H1 (cell line): ENCODE measurements around the gene PRMT3. TPM values are rescaled to one million over a fixed set of nuclear protein-coding genes. Genes with fewer than 3 reads are reported as not detected.

Experiments used
- CTCF ChIA-PET: fragments of 300-600 bp; sonication (Branson Sonifier 250); formaldehyde crosslinking; loops from one replicate; lab custom pipeline; 2021; ENCODE audit not compliant: partially characterized antibody; lab: Charles Lee
- POLR2A ChIA-PET: fragments of 300-600 bp; sonication (Branson Sonifier 250); formaldehyde crosslinking; loops from one replicate; lab custom pipeline; 2021; ENCODE audit warnings: inconsistent platforms; ENCODE audit not compliant: partially characterized antibody; lab: Charles Lee
- DNase-seq, 2 experiments: peaks; one replicate each; pipeline versions ENCODE4 v3.0.0 to v3.0.0-alpha.2; 2010 to 2022; ENCODE audit warnings: low spot score in 2 of 2, low read depth in 1 of 2, mixed read lengths in 1 of 2
- FAIRE-seq: peaks from 2 replicates; lab custom pipeline; 2011; peaks lifted over from hg19 to GRCh38; lab: Jason Lieb, UNC
- H2AFZ ChIP-seq: 2 replicates; pipeline ENCODE4 v1.8.1; 2012; ENCODE audit warnings: low read length, inconsistent platforms
- H2AK5ac ChIP-seq: 2 replicates; pipeline ENCODE4 v1.6.1; 2013; ENCODE audit warnings: low read depth, low read length
- H2BK120ac ChIP-seq: replicated peaks from 2 replicates; pipeline ENCODE3; 2013; ENCODE audit warnings: low read depth, low read length, inconsistent platforms
- H2BK12ac ChIP-seq: 2 replicates; pipeline ENCODE4 v1.6.1; 2013; ENCODE audit warnings: low read depth, low read length
- H2BK15ac ChIP-seq: 2 replicates; pipeline ENCODE4 v1.6.1; 2013; ENCODE audit warnings: low read length
- H2BK20ac ChIP-seq: 2 replicates; pipeline ENCODE4 v1.6.1; 2013; ENCODE audit warnings: low read length
- H2BK5ac ChIP-seq: 2 replicates; pipeline ENCODE4 v1.6.1; 2013; ENCODE audit warnings: low read depth, low read length
- H3K14ac ChIP-seq: 2 replicates; pipeline ENCODE4 v1.6.1; 2013; ENCODE audit warnings: inconsistent platforms; ENCODE audit not compliant: insufficient read length
- H3K18ac ChIP-seq: 2 replicates; pipeline ENCODE4 v1.6.1; 2013; ENCODE audit warnings: low read length; ENCODE audit errors: extremely low read depth
- H3K23ac ChIP-seq: 2 replicates; pipeline ENCODE4 v1.6.1; 2013; ENCODE audit warnings: inconsistent platforms; ENCODE audit not compliant: insufficient read length
- H3K23me2 ChIP-seq: 2 replicates; pipeline ENCODE4 v1.6.1; 2013; ENCODE audit warnings: low read depth, low read length
- H3K27ac ChIP-seq: 2 replicates; pipeline ENCODE4 v1.6.1; 2011; ENCODE audit warnings: low read depth, low read length, inconsistent platforms
- H3K27me3 ChIP-seq, 4 experiments: replicated peaks in 1 of 4; 1 replicate in 1 of 4; 2 replicates in 3 of 4; pipeline versions ENCODE4 v1.6.1 to v1.8.1; 2011 to 2013; ENCODE audit warnings: low read length in 3 of 4, mild to moderate bottlenecking in 3 of 4, inconsistent platforms in 2 of 4, mixed read lengths in 2 of 4, moderate library complexity in 1 of 4; ENCODE audit not compliant: control insufficient read depth in 3 of 4, insufficient read depth in 3 of 4; ENCODE audit errors: extremely low read depth in 1 of 4
- H3K36me3 ChIP-seq, 4 experiments: 2 replicates each; pipeline versions ENCODE4 v1.6.1 to v1.8.1; 2011 to 2013; ENCODE audit warnings: mild to moderate bottlenecking in 4 of 4, low read length in 3 of 4, moderate library complexity in 2 of 4, control low read depth in 1 of 4, inconsistent platforms in 1 of 4; ENCODE audit not compliant: insufficient read depth in 4 of 4, control insufficient read depth in 2 of 4
- H3K4ac ChIP-seq: replicated peaks from 2 replicates; pipeline ENCODE3; 2013; ENCODE audit warnings: low read length, low read depth, mixed read lengths, inconsistent platforms; ENCODE audit not compliant: insufficient read length
- H3K4me1 ChIP-seq, 4 experiments: replicated peaks in 1 of 4; 1 replicate in 1 of 4; 2 replicates in 3 of 4; pipeline versions ENCODE4 v1.6.1 to v1.8.1; 2011 to 2013; ENCODE audit warnings: low read length in 3 of 4, inconsistent platforms in 2 of 4, mixed read lengths in 1 of 4; ENCODE audit not compliant: insufficient read depth in 4 of 4, control insufficient read depth in 3 of 4
- H3K4me2 ChIP-seq, 2 experiments: 2 replicates each; pipeline versions ENCODE4 v1.6.1 to v1.8.1; 2011 to 2013; ENCODE audit warnings: low read depth in 2 of 2, low read length in 2 of 2, control low read depth in 1 of 2, inconsistent platforms in 1 of 2, mild to moderate bottlenecking in 1 of 2; ENCODE audit not compliant: insufficient read depth in 1 of 2
- H3K4me3 ChIP-seq, 4 experiments: fragments of 200-600, 300-600 bp in 1 of 4; sonication (generic), shearing (Covaris generic), sonication (Bioruptor Twin) in 1 of 4; 2 replicates each; pipeline versions ENCODE4 v1.5.1 to v1.8.1; 2011 to 2016; ENCODE audit warnings: low read length in 4 of 4, low read depth in 3 of 4, control low read depth in 2 of 4, inconsistent platforms in 2 of 4, mild to moderate bottlenecking in 2 of 4, mixed read lengths in 1 of 4, moderate library complexity in 1 of 4; ENCODE audit not compliant: insufficient read depth in 2 of 4; ENCODE audit errors: extremely low read depth in 1 of 4
- H3K56ac ChIP-seq: replicated peaks from 2 replicates; pipeline ENCODE3; 2013; ENCODE audit warnings: low read depth, mild to moderate bottlenecking, mixed read lengths, low read length, inconsistent platforms; ENCODE audit not compliant: insufficient read length
- H3K79me1 ChIP-seq: 2 replicates; pipeline ENCODE4 v1.6.1; 2013; ENCODE audit warnings: low read depth, low read length, control low read depth
- H3K79me2 ChIP-seq, 2 experiments: 2 replicates each; pipeline versions ENCODE4 v1.6.1 to v1.8.1; 2012 to 2013; ENCODE audit warnings: low read length in 2 of 2, mild to moderate bottlenecking in 2 of 2, inconsistent platforms in 1 of 2; ENCODE audit not compliant: insufficient read depth in 2 of 2, control insufficient read depth in 1 of 2
- H3K9ac ChIP-seq, 4 experiments: replicated peaks in 1 of 4; 1 replicate in 1 of 4; 2 replicates in 3 of 4; pipeline versions ENCODE4 v1.6.1 to v1.8.1; 2011 to 2013; ENCODE audit warnings: low read depth in 3 of 4, low read length in 3 of 4, control low read depth in 2 of 4, mild to moderate bottlenecking in 2 of 4, moderate library complexity in 2 of 4, inconsistent platforms in 1 of 4; ENCODE audit errors: extremely low read depth in 1 of 4
- H3K9me3 ChIP-seq, 2 experiments: 2 replicates each; pipeline versions ENCODE4 v1.6.1 to v1.8.1; 2012 to 2013; ENCODE audit warnings: mild to moderate bottlenecking in 2 of 2, moderate library complexity in 2 of 2, control low read depth in 1 of 2, inconsistent platforms in 1 of 2, low read depth in 1 of 2, low read length in 1 of 2, mixed read lengths in 1 of 2; ENCODE audit not compliant: insufficient read depth in 2 of 2
- H4K20me1 ChIP-seq, 2 experiments: replicated peaks in 1 of 2; 2 replicates each; pipeline versions ENCODE3 to v1.8.1; 2011 to 2013; ENCODE audit warnings: inconsistent platforms in 2 of 2, low read length in 2 of 2, mild to moderate bottlenecking in 1 of 2; ENCODE audit not compliant: insufficient read depth in 2 of 2, control insufficient read depth in 1 of 2
- H4K5ac ChIP-seq: 2 replicates; pipeline ENCODE4 v1.6.1; 2013; ENCODE audit warnings: low read length, low read depth, mixed read lengths, inconsistent platforms; ENCODE audit not compliant: insufficient read length
- H4K8ac ChIP-seq: 2 replicates; pipeline ENCODE4 v1.8.0; 2013; ENCODE audit warnings: mild to moderate bottlenecking, moderate library complexity, low read length, inconsistent platforms; ENCODE audit not compliant: insufficient read depth; ENCODE audit errors: extremely low read depth
- H4K91ac ChIP-seq: replicated peaks from 2 replicates; pipeline ENCODE3; 2013; ENCODE audit warnings: low read length, mixed read lengths, inconsistent platforms; ENCODE audit not compliant: insufficient read length
- CBX8 ChIP-seq: fragments of 300-800, 300-1000 bp; sonication (generic); IDR thresholded peaks from 2 replicates; pipeline ENCODE4 v1.7.1; 2016; ENCODE audit warnings: low read depth, low read length, borderline replicate concordance
- CHD2 ChIP-seq: IDR thresholded peaks from 2 replicates; pipeline ENCODE4 v1.6.1; 2012; ENCODE audit warnings: low read length, improper control_type of control experiment
- FOSL1 ChIP-seq: IDR thresholded peaks from 2 replicates; pipeline ENCODE4 v1.6.1; 2011; ENCODE audit warnings: mild to moderate bottlenecking, low read depth, low read length, moderate library complexity; ENCODE audit not compliant: insufficient read depth
- GTF2F1 ChIP-seq: IDR thresholded peaks from 2 replicates; pipeline ENCODE4 v1.6.1; 2012; ENCODE audit warnings: low read depth, low read length, improper control_type of control experiment, borderline replicate concordance
- HDAC6 ChIP-seq: IDR thresholded peaks from one replicate; pipeline ENCODE4 v1.7.1; 2012; ENCODE audit warnings: low read depth, mild to moderate bottlenecking, inconsistent platforms, low read length, moderate library complexity
- KDM4A ChIP-seq: IDR thresholded peaks from one replicate; pipeline ENCODE4 v1.7.1; 2012; ENCODE audit warnings: low read depth, mild to moderate bottlenecking, moderate library complexity, low read length, inconsistent platforms; ENCODE audit not compliant: severe bottlenecking
- POLR2A ChIP-seq, 2 experiments: IDR thresholded peaks; 1 replicate in 1 of 2; 2 replicates in 1 of 2; pipeline ENCODE4 v1.6.1; 2011; ENCODE audit warnings: low read depth in 2 of 2, low read length in 2 of 2, mild to moderate bottlenecking in 2 of 2; ENCODE audit errors: control extremely low read depth in 1 of 2
- RAD21 ChIP-seq, 2 experiments: IDR thresholded peaks in 1 of 2; conservative IDR thresholded peaks in 1 of 2; 2 replicates each; pipeline ENCODE4 v1.6.1; 2011; ENCODE audit warnings: low read depth in 2 of 2, low read length in 2 of 2, improper control_type of control experiment in 1 of 2, inconsistent platforms in 1 of 2, mild to moderate bottlenecking in 1 of 2, moderate library complexity in 1 of 2
- RFX5 ChIP-seq: IDR thresholded peaks from 2 replicates; pipeline ENCODE4 v1.6.1; 2011; ENCODE audit warnings: low read depth, low read length, improper control_type of control experiment, borderline replicate concordance
- RNF2 ChIP-seq: fragments of 200-900, 300-1000 bp; sonication (generic); IDR thresholded peaks from 2 replicates; pipeline ENCODE4 v1.7.1; 2016; ENCODE audit warnings: borderline replicate concordance, low read depth, mild to moderate bottlenecking, antibody characterized with exemption, low read length; ENCODE audit not compliant: poor library complexity, severe bottlenecking; ENCODE audit errors: missing control alignments
- SAP30 ChIP-seq: fragments of 300-600 bp; sonication (generic); IDR thresholded peaks from 2 replicates; pipeline ENCODE4 v1.7.1; 2012; ENCODE audit warnings: low read length, moderate library complexity, mild to moderate bottlenecking, inconsistent platforms; ENCODE audit not compliant: insufficient read depth, insufficient replicate concordance
- SP4 ChIP-seq: IDR thresholded peaks from 2 replicates; pipeline ENCODE4 v1.6.1; 2012; ENCODE audit warnings: low read length, inconsistent platforms
- SUZ12 ChIP-seq: fragments of 200-600 bp; sonication (generic); IDR thresholded peaks from 2 replicates; pipeline ENCODE4 v1.6.1; 2012; ENCODE audit warnings: mild to moderate bottlenecking, inconsistent platforms, low read length, moderate library complexity, mixed read lengths
- TBP ChIP-seq: IDR thresholded peaks from 2 replicates; pipeline ENCODE4 v1.6.1; 2011; ENCODE audit warnings: low read depth, low read length, improper control_type of control experiment
- YY1 ChIP-seq: IDR thresholded peaks from 2 replicates; pipeline ENCODE4 v1.6.1; 2011; ENCODE audit warnings: low read depth, mild to moderate bottlenecking, low read length
- WGBS, 2 experiments: shearing (Covaris generic) in 1 of 2; methylation state at CpG; one replicate each; pipeline versions ENCODE4 v1.1.6 to v1.1.7; 2013 to 2015; ENCODE audit warnings: low lambda C conversion rate in 2 of 2, mixed read lengths in 2 of 2, inconsistent platforms in 1 of 2, low coverage in 1 of 2, missing lambda C conversion rate in 1 of 2; ENCODE audit not compliant: insufficient replicate concordance in 2 of 2, insufficient coverage in 1 of 2, insufficient read length in 1 of 2; ENCODE audit errors: extremely low coverage in 1 of 2, missing lambda C conversion rate in 1 of 2; 5-methylcytosine and 5-hydroxymethylcytosine counted together
- polyA plus RNA-seq, 7 experiments: library from polyadenylated mRNA; depleted of rRNA in 3 of 7; stranded (reverse) in 5 of 7; unstranded in 2 of 7; fragments of >200 nt in 5 of 7; fragments of 200-250 nt in 2 of 7; gene quantifications; 1 replicate in 5 of 7; 2 replicates in 1 of 7; 4 replicates in 1 of 7; pipeline versions ENCODE4 v1.2.1 to v1.2.3, GENCODE V29; 2011 to 2013; ENCODE audit warnings: missing spikeins in 2 of 7, mixed read lengths in 2 of 7
- total RNA-seq: library from RNA; stranded (reverse); fragmentation: NEBNext Ultra II Directional; extraction: Animal tissue kit (Norgen Biotek cat#: 25700); gene quantifications from 2 replicates; pipeline ENCODE4 v1.2.1, GENCODE V29; 2021

Gene PRMT3
- total and polyA plus RNA-seq, 2 of the 8 experiments (the other 6 are each of a cell fraction or from before 2014, with no cell fraction given), result 11.2 to 26.5 TPM

DNA sequence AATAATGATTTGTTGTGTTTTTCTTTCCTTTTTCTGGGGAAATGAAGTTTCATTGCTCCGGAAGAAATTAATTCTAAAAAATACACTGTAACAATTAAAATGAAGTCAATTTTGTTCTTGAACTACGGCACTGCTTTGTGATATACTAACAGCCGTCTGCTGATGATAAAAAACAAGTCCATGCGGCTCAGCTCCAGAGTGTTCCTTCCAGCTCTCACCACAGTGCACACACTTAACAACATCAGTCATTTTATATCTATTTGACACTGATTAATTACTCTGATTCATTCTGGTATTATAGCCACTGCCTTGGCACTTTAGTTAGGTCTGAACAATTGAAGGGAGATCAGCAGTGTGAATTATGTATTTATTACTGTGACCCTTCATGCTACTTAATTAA is 114.5 kb downstream of the PRMT3 start:
- ChIA-PET CTCF (interaction anchor here (0.7 kb wide), 1 partner anchor 9 kb away, joined by 3 read pairs; no protein-coding TSS in a partner anchor), POLR2A (no interaction called here)
- WGBS, 2 experiments, result 87% methylated on average over 4 of the region's 4 CpGs; no CpG with 5 or more reads in 1 of the 2 experiments
- H3K4me1 ChIP-seq, result peaks cover 3 to 6% (median 4%) of the 10 kb centered on the region in 4 experiments; a peak in 4 of 7 replicates
- no peak overlapping the region for H2BK20ac ChIP-seq
- no peaks in the 10 kb centered on the region for H4K20me1 ChIP-seq
- no peak overlapping the region for H3K23ac ChIP-seq
- H2BK15ac ChIP-seq, result no peak overlapping the region
- DNase-seq (no peak), FAIRE-seq (no peak)
- no peak overlapping the region for H3K4ac ChIP-seq
- H2BK12ac ChIP-seq, result no peak overlapping the region
- no peak overlapping the region for H3K56ac ChIP-seq
- H2BK5ac ChIP-seq, result no peak overlapping the region
- H3K9me3 ChIP-seq, result no peaks in the 10 kb centered on the region
- no peak overlapping the region for H3K18ac ChIP-seq
- no peak overlapping the region for H3K4me2 ChIP-seq
- no peak overlapping the region for H4K91ac ChIP-seq
- no peak overlapping the region for H3K27ac ChIP-seq
- H3K27me3 ChIP-seq, result no peaks in the 10 kb centered on the region
- H4K8ac ChIP-seq, result no peak overlapping the region
- no peaks in the 10 kb centered on the region for H3K79me1 ChIP-seq
- no peak overlapping the region for H2AFZ ChIP-seq
- H3K9ac ChIP-seq, result no peak overlapping the region
- no peak overlapping the region for H3K14ac ChIP-seq
- H3K79me2 ChIP-seq, result no peaks in the 10 kb centered on the region
- H4K5ac ChIP-seq, result no peak overlapping the region
- no peak overlapping the region for H2BK120ac ChIP-seq
- no peak overlapping the region for H2AK5ac ChIP-seq
- H3K36me3 ChIP-seq, result no peaks in the 10 kb centered on the region; a peak in 1 of 8 replicates
- no peaks in the 10 kb centered on the region for H3K23me2 ChIP-seq
- no peak overlapping the region for H3K4me3 ChIP-seq
- no peak for TF ChIP-seq SAP30
- TF ChIP-seq GTF2F1, result no peak
- no peak for TF ChIP-seq CBX8
- no peak for TF ChIP-seq RAD21 (IDR thresholded peaks at IDR 0.05 in 1 of 2, conservative IDR thresholded peaks at IDR 0.05 in 1 of 2; ENCODE audit: low read depth in 2 of 2, low read length in 2 of 2)
- TF ChIP-seq POLR2A (IDR thresholded peaks at IDR 0.05; ENCODE audit: control extremely low read depth in 1 of 2, low read depth in 2 of 2, low read length in 2 of 2), result no peak
- no peak for TF ChIP-seq YY1
- TF ChIP-seq HDAC6, result no peak
- TF ChIP-seq TBP, result no peak
- TF ChIP-seq SP4, result no peak
- TF ChIP-seq SUZ12, result no peak
- no peak for TF ChIP-seq CHD2
- TF ChIP-seq FOSL1, result no peak
- no peak for TF ChIP-seq RNF2
- TF ChIP-seq RFX5, result no peak
- no peak for TF ChIP-seq KDM4A
